GM18499 (cell line): Measurements from ENCODE around the gene TSPEAR.

Experiments used
- ATAC-seq: cut with Tn5 transposase; IDR thresholded peaks from one replicate; pipeline ENCODE4 v1.9.1; 2021; ENCODE audit warnings: moderate number of reproducible peaks; ENCODE audit not compliant: insufficient read depth, unreplicated experiment

The TSPEAR gene

DNA sequence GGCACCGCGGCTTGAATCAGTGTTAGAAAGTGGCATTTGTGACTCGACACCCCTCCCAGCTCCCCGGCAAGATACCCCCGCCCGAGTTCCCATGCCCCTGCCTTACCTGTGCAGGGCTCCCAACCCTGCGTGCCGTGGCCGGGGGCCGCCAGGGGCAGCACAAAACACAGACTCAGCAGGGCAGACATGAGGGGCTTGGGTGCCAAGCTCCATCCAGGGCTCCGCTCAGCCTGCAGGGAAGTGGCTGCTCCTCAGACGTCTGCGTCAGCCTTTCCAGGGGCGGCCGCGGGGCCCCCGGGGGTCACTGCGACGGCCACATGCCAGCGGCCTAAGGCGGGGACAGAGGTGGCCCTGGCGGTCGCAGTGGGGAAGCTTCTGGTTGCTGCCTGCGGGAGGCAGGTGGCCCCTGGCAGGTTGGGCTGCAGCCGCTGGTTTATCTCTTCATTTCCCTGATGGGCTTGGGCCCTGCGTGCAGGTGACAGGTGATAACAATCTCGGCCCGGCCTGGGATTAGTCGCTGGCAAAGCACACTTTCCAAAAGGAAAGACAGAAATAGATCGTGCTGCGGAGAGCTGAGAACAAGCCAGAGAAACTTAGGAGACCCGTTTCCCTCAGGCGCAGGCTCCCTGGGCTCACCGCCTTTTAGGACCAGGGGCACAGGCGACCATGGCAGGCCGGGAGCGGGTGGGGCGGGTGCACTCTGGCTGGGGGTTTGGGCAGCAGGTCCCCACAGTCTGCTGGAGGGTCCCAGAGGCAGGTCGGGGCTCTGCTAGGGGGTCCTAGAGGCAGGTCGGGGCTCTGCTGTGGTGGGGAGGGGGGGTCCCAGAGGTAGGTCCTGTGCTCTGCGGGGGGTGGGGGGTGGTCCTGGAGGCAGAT, at the start of gene TSPEAR:
TSS of gene TSPEAR (minus strand) at position 246 of the 876 bp plus-strand sequence. CDS start at position 188, 58 bp downstream.
- ATAC-seq = no peak

- no peak for ATAC-seq
Measured at GRCh38 chr21:44760376-44760775, 49.0 kb upstream of the TSPEAR start.

GRCh38 chr21:44759628-44760285, 48.4 kb upstream of the TSPEAR start:
- ATAC-seq = no peak

GRCh38 chr21:44758781-44759627, 47.6 kb upstream of the TSPEAR start:
- no peak for ATAC-seq

GRCh38 chr21:44758141-44758561, 46.8 kb upstream of the TSPEAR start:
- no peak for ATAC-seq

DNA sequence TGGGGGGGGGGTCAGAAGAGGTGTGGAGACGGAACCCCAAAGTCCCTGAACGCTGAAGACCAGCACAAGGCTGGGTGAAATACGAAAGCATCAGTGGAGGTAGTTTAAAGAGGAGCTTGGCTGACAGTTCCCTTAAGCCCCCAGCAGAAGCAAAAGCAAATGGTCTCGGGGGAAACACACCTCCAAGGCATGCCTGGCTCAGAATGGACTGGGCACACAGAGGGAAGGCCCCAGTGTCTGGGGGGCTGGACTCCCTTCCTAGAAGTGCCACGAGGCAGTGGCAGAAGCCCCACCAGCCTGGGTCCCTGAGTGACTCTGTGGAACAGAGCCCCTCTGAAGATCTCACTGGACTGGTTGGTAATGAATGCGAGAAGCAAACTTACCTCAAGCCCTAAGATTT, 46.4 kb upstream of the TSPEAR start:
- no peak for ATAC-seq

GRCh38 chr21:44756423-44757185, 45.2 kb upstream of the TSPEAR start:
- no peak for ATAC-seq

DNA sequence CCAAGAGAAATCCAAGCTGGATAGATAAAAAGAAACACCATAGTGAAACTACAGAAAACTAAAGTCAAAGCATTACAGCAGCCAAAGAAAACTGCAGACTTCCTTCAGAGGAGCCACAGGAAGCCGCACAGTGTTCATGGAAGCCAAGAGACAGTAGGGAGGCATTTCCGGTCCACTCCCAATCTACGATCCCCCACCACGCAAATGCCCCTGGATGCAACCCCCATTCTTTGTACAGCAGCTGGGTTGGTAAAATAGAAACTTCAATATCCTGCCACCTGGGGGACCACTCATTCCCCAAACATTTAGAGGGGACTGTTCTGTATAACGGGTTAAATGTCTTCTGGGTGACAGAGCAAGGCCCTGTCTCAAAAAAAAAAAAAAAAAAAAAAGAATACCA, 43.9 kb upstream of the TSPEAR start:
- no peak for ATAC-seq

GRCh38 chr21:44753357-44753756, 42.0 kb upstream of the TSPEAR start:
- no peak for ATAC-seq

- no peak for ATAC-seq
Measured at GRCh38 chr21:44752671-44753235, 41.4 kb upstream of the TSPEAR start.

DNA sequence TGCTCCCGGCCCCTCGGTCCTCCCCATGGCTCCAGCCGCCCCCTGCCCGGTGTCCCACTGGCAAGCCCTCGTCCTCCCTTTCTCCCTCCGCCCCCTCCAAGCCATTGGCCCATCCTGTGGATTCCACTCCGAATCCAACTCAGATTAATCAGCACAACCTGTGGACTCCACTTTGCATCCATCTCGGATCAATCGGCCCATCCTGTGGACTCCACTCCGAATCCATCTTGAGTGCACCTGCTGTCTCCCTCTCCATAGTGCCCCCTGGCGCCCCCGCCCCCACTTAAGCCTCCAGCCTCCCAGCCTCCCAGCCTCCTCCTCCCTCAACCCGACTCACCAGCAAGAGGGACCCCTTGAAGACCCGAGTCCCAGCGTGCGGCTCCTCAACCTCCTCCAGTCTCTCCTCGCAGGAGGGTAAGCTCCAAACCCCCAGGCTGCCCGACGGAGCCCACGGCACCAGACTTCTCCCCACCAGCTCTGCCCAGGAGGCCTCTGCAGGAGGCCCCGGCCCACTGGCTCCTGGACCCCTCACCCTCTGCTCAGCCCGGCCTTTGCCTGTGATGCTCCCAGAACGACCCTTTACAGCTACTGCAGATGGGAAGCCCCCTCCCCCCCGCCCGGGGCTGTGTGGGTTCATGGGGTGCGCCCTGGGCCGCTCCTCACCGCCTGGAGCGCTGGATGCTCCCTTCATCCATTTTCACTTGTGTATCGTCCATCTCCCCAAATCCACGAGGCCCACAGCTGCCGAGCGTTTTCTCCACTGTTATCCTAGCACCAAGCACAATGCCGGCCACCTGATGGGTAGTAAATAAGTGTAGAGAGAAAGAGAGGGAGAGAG, 40.6 kb upstream of the TSPEAR start:
- ATAC-seq = no peak

- ATAC-seq = no peak
Measured at GRCh38 chr21:44751186-44751798, 39.9 kb upstream of the TSPEAR start.

DNA sequence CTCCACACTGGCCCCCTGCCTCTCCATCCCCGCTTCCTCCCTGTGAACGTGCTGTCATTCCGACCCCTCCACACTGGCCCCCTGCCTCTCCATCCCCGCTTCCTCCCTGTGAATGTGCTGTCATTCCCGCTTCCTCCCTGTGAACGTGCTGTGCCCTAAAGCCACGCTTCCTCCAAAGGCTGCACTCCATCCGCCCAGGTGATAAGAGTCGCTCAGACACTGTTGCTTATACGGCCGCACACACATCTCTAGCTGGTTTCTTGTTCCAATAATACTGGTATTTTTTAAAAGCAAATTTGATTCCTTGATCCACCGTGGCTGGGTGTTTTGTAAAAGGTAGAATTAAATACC, 39.3 kb upstream of the TSPEAR start:
- ATAC-seq = no peak

DNA sequence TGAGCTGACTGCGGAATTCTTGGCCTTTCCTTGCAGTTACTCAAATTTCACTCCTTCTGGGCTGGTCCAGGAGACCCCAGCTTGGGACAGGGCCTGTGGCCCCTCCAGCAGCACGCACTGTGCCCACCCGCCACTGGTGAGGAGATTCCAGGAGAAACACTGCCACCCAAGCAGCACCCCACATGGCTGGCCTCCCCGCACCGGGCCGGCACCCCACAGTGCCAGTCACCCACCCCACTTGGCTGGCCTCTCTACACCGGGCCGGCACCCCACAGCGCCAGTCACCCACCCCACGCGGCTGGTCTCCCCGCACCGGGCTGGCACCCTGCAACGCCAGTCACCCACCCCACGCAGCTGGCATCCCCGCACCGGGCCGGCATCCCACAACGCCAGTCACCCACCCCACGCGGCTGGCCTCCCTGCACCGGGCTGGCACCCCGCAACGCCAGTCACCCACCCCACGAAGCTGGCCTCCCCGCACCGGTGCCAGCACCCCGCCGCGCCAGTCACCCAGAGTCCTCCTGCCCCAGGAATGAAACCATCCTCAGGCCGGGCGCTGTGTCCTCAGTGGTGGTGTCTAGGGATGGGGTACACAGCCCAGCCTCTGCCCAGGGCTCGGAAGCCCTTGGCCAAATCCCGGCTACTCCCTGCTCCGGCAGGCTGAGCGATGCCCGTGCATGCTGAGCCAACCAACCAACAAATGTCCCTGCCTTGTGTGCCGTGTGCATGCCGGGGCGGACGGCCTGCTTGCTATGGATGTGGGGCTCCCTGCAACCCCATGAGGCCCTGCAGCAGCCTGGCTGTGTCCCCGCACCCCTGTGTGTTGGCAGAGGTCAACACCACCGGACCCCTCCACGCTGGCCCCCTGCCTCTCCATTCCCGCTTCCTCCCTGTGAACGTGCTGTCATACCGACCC, 38.6 kb upstream of the TSPEAR start:
- ATAC-seq = no peak

- no peak for ATAC-seq
Measured at GRCh38 chr21:44749116-44749758, 37.9 kb upstream of the TSPEAR start.

DNA sequence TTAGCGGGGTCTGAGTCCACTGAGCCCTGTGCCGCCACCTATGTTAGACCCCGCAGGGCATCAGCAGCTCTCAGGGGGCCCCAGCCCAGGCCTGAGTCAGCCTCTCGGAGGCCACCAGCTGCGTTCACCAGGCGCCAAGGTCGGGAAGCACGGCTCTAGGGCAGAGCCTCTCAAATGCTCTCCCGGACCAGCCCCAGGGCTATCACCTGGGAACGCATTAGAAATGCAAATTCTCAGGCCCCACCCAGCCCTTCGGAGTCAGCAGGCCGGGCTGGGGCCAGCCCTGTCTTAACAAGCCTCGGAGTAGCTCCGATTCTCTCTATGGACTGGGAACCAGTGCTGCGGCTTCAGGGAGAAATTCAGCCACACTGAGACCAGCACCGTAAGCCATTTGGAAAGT, 37.2 kb upstream of the TSPEAR start:
- no peak for ATAC-seq
